ENCODE data around the gene GID8. TPM values are rescaled to one million over a fixed set of nuclear protein-coding genes. Genes with fewer than 3 reads are reported as not detected.

The GID8 gene
- total and polyA plus RNA-seq, 2 experiments from 2014 or later = 41.8 to 106 TPM

GRCh38 chr20:62995481-62995880 is 57.5 kb downstream of the GID8 start:
- TF ChIP-seq CTCF (conservative IDR thresholded peaks at IDR 0.05; ENCODE audit: low read depth in 2 of 2) = no peak
- no peak for TF ChIP-seq REST (IDR thresholded peaks at IDR 0.05; ENCODE audit: unreplicated experiment)
- TF ChIP-seq STAT1 (IDR thresholded peaks at IDR 0.05; ENCODE audit: unreplicated experiment) = no peak
- no peak for TF ChIP-seq POLR2AphosphoS5 (IDR thresholded peaks at IDR 0.05; ENCODE audit: low read depth)
- Histone ChIP-seq H3K79me2 (replicated peaks; ENCODE audit: insufficient read depth) (no peaks in the 10 kb centered on the region), H3K27ac (ENCODE audit: low read depth) (no peak overlapping the region), H4K20me1 (replicated peaks; ENCODE audit: insufficient read depth) (no peaks in the 10 kb centered on the region), H3K4me1 (ENCODE audit: insufficient read depth) (peaks cover 25% of the 10 kb centered on the region), H2AFZ (no peak overlapping the region), H3K27me3 (ENCODE audit: insufficient read depth) (no peaks in the 10 kb centered on the region), H3K36me3 (ENCODE audit: insufficient read depth) (no peaks in the 10 kb centered on the region), H3K4me3 (no peak overlapping the region), H3F3A (replicated peaks; ENCODE audit: low read depth) (peaks cover 19% of the 10 kb centered on the region; the same call in 1 of the 2 replicates), H3K9me2 (ENCODE audit: insufficient read depth) (no peaks in the 10 kb centered on the region), H3K4me2 (no peak overlapping the region)
- Mint-ChIP-seq H3K36me3 (ENCODE audit: low read depth) (no peaks in the 10 kb centered on the region), H3K27ac (no peak overlapping the region), H3K4me1 (peaks cover 37% of the 10 kb centered on the region), H3K27me3 (ENCODE audit: insufficient read depth, low read depth, poor library complexity) (peaks cover 38% of the 10 kb centered on the region), H3K4me3 (no peak overlapping the region), H3K9me3 (no peaks in the 10 kb centered on the region)
- DNase-seq (ENCODE audit: low spot score) (no peak), ATAC-seq (no peak)

GRCh38 chr20:62995898-62996595 is 58.1 kb downstream of the GID8 start:
- H3K27me3 ChIP-seq (ENCODE audit: insufficient read depth) = no peaks in the 10 kb centered on the region
- Mint-ChIP-seq H3K4me3 (no peak overlapping the region), H3K27me3 (ENCODE audit: insufficient read depth, low read depth, poor library complexity) (peaks cover 42% of the 10 kb centered on the region)
- TF ChIP-seq ZNF331 (CRISPR knock-in tag; IDR thresholded peaks at IDR 0.05; ENCODE audit: low read depth) = no peak
- TF ChIP-seq JUNB (IDR thresholded peaks at IDR 0.05; ENCODE audit: unreplicated experiment) = no peak
- no peak for TF ChIP-seq REST (IDR thresholded peaks at IDR 0.05; ENCODE audit: unreplicated experiment)
- TF ChIP-seq ETS1 (IDR thresholded peaks at IDR 0.05) = no peak
- TF ChIP-seq POLR2AphosphoS5 (IDR thresholded peaks at IDR 0.05; ENCODE audit: low read depth) = no peak

More at GRCh38 chr20:62995898-62996595, 58.1 kb downstream of the GID8 start:
- Histone ChIP-seq H3K4me2 (no peak overlapping the region), H3K79me2 (replicated peaks; ENCODE audit: insufficient read depth) (no peaks in the 10 kb centered on the region), H3K4me3 (no peak overlapping the region), H3F3A (replicated peaks; ENCODE audit: low read depth) (peaks cover 22% of the 10 kb centered on the region; the same call in 1 of the 2 replicates), H3K36me3 (ENCODE audit: insufficient read depth) (no peaks in the 10 kb centered on the region), H2AFZ (no peak overlapping the region), H3K4me1 (ENCODE audit: insufficient read depth) (peaks cover 31% of the 10 kb centered on the region), H3K27ac (ENCODE audit: low read depth) (no peak overlapping the region), H4K20me1 (replicated peaks; ENCODE audit: insufficient read depth) (no peaks in the 10 kb centered on the region), H3K9me2 (ENCODE audit: insufficient read depth) (no peaks in the 10 kb centered on the region)
- Mint-ChIP-seq H3K9me3 (no peaks in the 10 kb centered on the region), H3K4me1 (peaks cover 42% of the 10 kb centered on the region), H3K27ac (no peak overlapping the region), H3K36me3 (ENCODE audit: low read depth) (no peaks in the 10 kb centered on the region)
- ATAC-seq (no peak), DNase-seq (ENCODE audit: low spot score) (no peak)

Measured in GM23338 (cell line).